Panc1 (cell line): ENCODE measurements around the gene STK16.
"Not testable (repeated sequence)": the region's sequence is repeated elsewhere in the genome, so short reads cannot be mapped to it uniquely, and the experiment has no call there.

Source experiments
- POLR2AphosphoS5 ChIP-seq: IDR thresholded peaks from 2 replicates; pipeline ENCODE4 v1.6.1; 2012; ENCODE audit warnings: mild to moderate bottlenecking, low read depth, low read length, moderate library complexity
- SIN3A ChIP-seq: IDR thresholded peaks from 2 replicates; pipeline ENCODE4 v1.6.1; 2012; ENCODE audit warnings: low read depth, mild to moderate bottlenecking, low read length, moderate library complexity, borderline replicate concordance; ENCODE audit not compliant: insufficient read depth
- TCF7L2 ChIP-seq: IDR thresholded peaks from 2 replicates; pipeline ENCODE4 v1.6.1; 2011; ENCODE audit warnings: mild to moderate bottlenecking, low read depth, low read length, inconsistent platforms
- TF ChIP-seq, protein P1 (sequence below): fragments of 450-650 bp; IDR thresholded peaks from 2 replicates; pipeline ENCODE4 v1.5.1; 2017; ENCODE audit warnings: mild to moderate bottlenecking
- TF ChIP-seq, protein P2 (sequence below), 2 experiments: IDR thresholded peaks; 2 replicates each; pipeline ENCODE4 v1.6.1; 2011 to 2012; ENCODE audit warnings: low read depth in 2 of 2, control low read depth in 1 of 2, low read length in 1 of 2, mild to moderate bottlenecking in 1 of 2, moderate library complexity in 1 of 2; ENCODE audit not compliant: insufficient read depth in 1 of 2

DNA sequence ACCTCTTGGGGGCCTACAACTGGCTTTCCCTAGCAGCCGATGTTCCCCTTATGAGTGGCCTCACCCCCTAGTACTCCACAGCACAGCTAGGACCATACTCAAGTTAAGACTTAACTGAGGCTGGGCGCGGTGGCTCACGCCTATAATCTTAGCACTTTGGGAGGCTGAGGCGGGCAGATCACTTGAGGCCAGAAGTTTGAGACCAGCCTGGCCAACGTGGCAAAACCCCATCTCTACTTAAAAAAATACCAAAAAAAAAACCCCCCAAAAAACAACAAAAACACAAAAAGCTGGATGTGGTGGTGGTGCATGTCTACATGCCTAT, 41.8 kb downstream of the STK16 start:
- TF ChIP-seq, protein P1, sequence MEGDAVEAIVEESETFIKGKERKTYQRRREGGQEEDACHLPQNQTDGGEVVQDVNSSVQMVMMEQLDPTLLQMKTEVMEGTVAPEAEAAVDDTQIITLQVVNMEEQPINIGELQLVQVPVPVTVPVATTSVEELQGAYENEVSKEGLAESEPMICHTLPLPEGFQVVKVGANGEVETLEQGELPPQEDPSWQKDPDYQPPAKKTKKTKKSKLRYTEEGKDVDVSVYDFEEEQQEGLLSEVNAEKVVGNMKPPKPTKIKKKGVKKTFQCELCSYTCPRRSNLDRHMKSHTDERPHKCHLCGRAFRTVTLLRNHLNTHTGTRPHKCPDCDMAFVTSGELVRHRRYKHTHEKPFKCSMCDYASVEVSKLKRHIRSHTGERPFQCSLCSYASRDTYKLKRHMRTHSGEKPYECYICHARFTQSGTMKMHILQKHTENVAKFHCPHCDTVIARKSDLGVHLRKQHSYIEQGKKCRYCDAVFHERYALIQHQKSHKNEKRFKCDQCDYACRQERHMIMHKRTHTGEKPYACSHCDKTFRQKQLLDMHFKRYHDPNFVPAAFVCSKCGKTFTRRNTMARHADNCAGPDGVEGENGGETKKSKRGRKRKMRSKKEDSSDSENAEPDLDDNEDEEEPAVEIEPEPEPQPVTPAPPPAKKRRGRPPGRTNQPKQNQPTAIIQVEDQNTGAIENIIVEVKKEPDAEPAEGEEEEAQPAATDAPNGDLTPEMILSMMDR, result not testable (repeated sequence)
- TF ChIP-seq POLR2AphosphoS5, TCF7L2, SIN3A: not testable (repeated sequence)
- TF ChIP-seq, protein P2, sequence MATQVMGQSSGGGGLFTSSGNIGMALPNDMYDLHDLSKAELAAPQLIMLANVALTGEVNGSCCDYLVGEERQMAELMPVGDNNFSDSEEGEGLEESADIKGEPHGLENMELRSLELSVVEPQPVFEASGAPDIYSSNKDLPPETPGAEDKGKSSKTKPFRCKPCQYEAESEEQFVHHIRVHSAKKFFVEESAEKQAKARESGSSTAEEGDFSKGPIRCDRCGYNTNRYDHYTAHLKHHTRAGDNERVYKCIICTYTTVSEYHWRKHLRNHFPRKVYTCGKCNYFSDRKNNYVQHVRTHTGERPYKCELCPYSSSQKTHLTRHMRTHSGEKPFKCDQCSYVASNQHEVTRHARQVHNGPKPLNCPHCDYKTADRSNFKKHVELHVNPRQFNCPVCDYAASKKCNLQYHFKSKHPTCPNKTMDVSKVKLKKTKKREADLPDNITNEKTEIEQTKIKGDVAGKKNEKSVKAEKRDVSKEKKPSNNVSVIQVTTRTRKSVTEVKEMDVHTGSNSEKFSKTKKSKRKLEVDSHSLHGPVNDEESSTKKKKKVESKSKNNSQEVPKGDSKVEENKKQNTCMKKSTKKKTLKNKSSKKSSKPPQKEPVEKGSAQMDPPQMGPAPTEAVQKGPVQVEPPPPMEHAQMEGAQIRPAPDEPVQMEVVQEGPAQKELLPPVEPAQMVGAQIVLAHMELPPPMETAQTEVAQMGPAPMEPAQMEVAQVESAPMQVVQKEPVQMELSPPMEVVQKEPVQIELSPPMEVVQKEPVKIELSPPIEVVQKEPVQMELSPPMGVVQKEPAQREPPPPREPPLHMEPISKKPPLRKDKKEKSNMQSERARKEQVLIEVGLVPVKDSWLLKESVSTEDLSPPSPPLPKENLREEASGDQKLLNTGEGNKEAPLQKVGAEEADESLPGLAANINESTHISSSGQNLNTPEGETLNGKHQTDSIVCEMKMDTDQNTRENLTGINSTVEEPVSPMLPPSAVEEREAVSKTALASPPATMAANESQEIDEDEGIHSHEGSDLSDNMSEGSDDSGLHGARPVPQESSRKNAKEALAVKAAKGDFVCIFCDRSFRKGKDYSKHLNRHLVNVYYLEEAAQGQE (IDR thresholded peaks at IDR 0.05; ENCODE audit: insufficient read depth in 1 of 2, low read depth in 2 of 2, low read length in 1 of 2), result not testable (repeated sequence)
